BLaER1 treated with 17β-estradiol and CSF1 and Interleukin-3, amounts not matched to agents 10 nM and 100 nM (cell line): ENCODE data around the gene HCFC1.
A peak's percentile ranks its signal among the peaks of the same experiment; 100 is the strongest.

Experiments
- H3K27ac ChIP-seq, 11 experiments: shearing (Covaris generic); formaldehyde crosslinking; 2 replicates each; pipeline ENCODE4 v1.8.1; 2022
- H3K27me3 ChIP-seq, 11 experiments: shearing (Covaris generic); formaldehyde crosslinking; 2 replicates each; pipeline ENCODE4 v1.8.1; 2022
- H3K36me3 ChIP-seq, 11 experiments: shearing (Covaris generic); formaldehyde crosslinking; 2 replicates each; pipeline ENCODE4 v1.8.1; 2022
- H3K4me1 ChIP-seq, 10 experiments: shearing (Covaris generic); formaldehyde crosslinking; 2 replicates each; pipeline ENCODE4 v1.8.1; 2022
- H3K4me2 ChIP-seq, 11 experiments: shearing (Covaris generic); formaldehyde crosslinking; 2 replicates each; pipeline ENCODE4 v1.8.1; 2022
- H3K4me3 ChIP-seq, 10 experiments: shearing (Covaris generic); formaldehyde crosslinking; 2 replicates each; pipeline ENCODE4 v1.8.1; 2022
- H3K9ac ChIP-seq, 11 experiments: shearing (Covaris generic); formaldehyde crosslinking; 2 replicates each; pipeline ENCODE4 v1.8.1; 2022
- H3K9me3 ChIP-seq, 11 experiments: shearing (Covaris generic); formaldehyde crosslinking; replicated peaks in 1 of 11; 2 replicates each; pipeline ENCODE4 v1.8.1; 2022
- H4K20me1 ChIP-seq, 11 experiments: shearing (Covaris generic); formaldehyde crosslinking; 2 replicates each; pipeline ENCODE4 v1.8.1; 2022
- Cebpa-rat ChIP-seq, 11 experiments: shearing (Covaris generic); IDR thresholded peaks; 2 replicates each; pipeline ENCODE4 v1.8.1; 2022

HCFC1 gene

GRCh38 chrX:153956044-153956907 is 15.3 kb downstream of the HCFC1 start:
- H3K36me3 ChIP-seq, result peaks cover 86 to 100% (median 98%) of the 10 kb centered on the region in 11 experiments
- H3K9ac ChIP-seq, result no peak overlapping the region
- no peak overlapping the region for H3K4me2 ChIP-seq
- H3K4me1 ChIP-seq, result peaks cover 12 to 32% (median 27%) of the 10 kb centered on the region in 10 experiments
- no peak overlapping the region for H3K4me3 ChIP-seq
- no peak overlapping the region for H3K27ac ChIP-seq
- H4K20me1 ChIP-seq, result peaks cover 0 to 100% (median 100%) of the 10 kb centered on the region in 11 experiments; a peak in 20 of 22 replicates
- H3K27me3 ChIP-seq, result peaks cover 0 to 49% (median 19%) of the 10 kb centered on the region in 11 experiments; a peak in 15 of 22 replicates
- H3K9me3 ChIP-seq, result no peaks in the 10 kb centered on the region
- no peak for TF ChIP-seq Cebpa-rat (IDR thresholded peaks at IDR 0.05)

GRCh38 chrX:153955228-153955732 is 16.3 kb downstream of the HCFC1 start:
- TF ChIP-seq Cebpa-rat (IDR thresholded peaks at IDR 0.05), result no peak
- Histone ChIP-seq H3K27ac (no peak overlapping the region), H3K27me3 (peaks cover 0 to 48% (median 10%) of the 10 kb centered on the region in 11 experiments; a peak in 11 of 22 replicates), H3K9me3 (no peaks in the 10 kb centered on the region), H3K36me3 (peaks cover 86 to 100% (median 98%) of the 10 kb centered on the region in 11 experiments), H3K9ac (no peak overlapping the region), H3K4me1 (peaks cover 22 to 42% (median 37%) of the 10 kb centered on the region in 10 experiments), H3K4me2 (no peak overlapping the region), H3K4me3 (no peak overlapping the region), H4K20me1 (peaks cover 0 to 100% (median 100%) of the 10 kb centered on the region in 11 experiments; a peak in 20 of 22 replicates)

GRCh38 chrX:153954558-153955227 is 16.9 kb downstream of the HCFC1 start:
- Histone ChIP-seq H4K20me1 (peaks cover 0 to 100% (median 100%) of the 10 kb centered on the region in 11 experiments; a peak in 20 of 22 replicates), H3K27me3 (peaks cover 0 to 43% (median 7%) of the 10 kb centered on the region in 11 experiments; a peak in 11 of 22 replicates), H3K9ac (no peak overlapping the region), H3K4me1 (peaks cover 28 to 48% (median 43%) of the 10 kb centered on the region in 10 experiments), H3K27ac (no peak overlapping the region), H3K4me3 (no peak overlapping the region), H3K36me3 (peaks cover 86 to 100% (median 98%) of the 10 kb centered on the region in 11 experiments), H3K9me3 (no peaks in the 10 kb centered on the region), H3K4me2 (no peak overlapping the region)
- TF ChIP-seq Cebpa-rat (IDR thresholded peaks at IDR 0.05), result no peak

- no peaks in the 10 kb centered on the region for H3K9me3 ChIP-seq
- peaks cover 0 to 40% (median 5%) of the 10 kb centered on the region in 11 experiments; a peak in 10 of 22 replicates for H3K27me3 ChIP-seq
- H3K4me3 ChIP-seq, result no peak overlapping the region
- H3K4me1 ChIP-seq, result peaks cover 34 to 54% (median 48%) of the 10 kb centered on the region in 10 experiments
- peak overlapping the region in 2 of 11 experiments; percentile 6 to 34; a peak in 2 of 22 replicates for H3K9ac ChIP-seq
- no peak for TF ChIP-seq Cebpa-rat (IDR thresholded peaks at IDR 0.05)
- peaks cover 0 to 100% (median 97%) of the 10 kb centered on the region in 11 experiments; a peak in 20 of 22 replicates for H4K20me1 ChIP-seq
- peak overlapping the region in 8 of 11 experiments; percentile 8 to 43 (median 32); a peak in 10 of 22 replicates for H3K4me2 ChIP-seq
- H3K27ac ChIP-seq, result no peak overlapping the region
- H3K36me3 ChIP-seq, result peaks cover 80 to 98% (median 96%) of the 10 kb centered on the region in 11 experiments
These were observed 17.6 kb downstream of the HCFC1 start for GRCh38 chrX:153953892-153954557.

GRCh38 chrX:153953342-153953830 is 18.2 kb downstream of the HCFC1 start:
- Histone ChIP-seq H3K4me1 (peaks cover 40 to 60% (median 54%) of the 10 kb centered on the region in 10 experiments), H3K9me3 (no peaks in the 10 kb centered on the region), H3K4me2 (peak overlapping the region in 10 of 11 experiments; percentile 26 to 80 (median 38); a peak in 19 of 22 replicates), H3K4me3 (no peak overlapping the region), H3K27ac (peak overlapping the region in 4 of 11 experiments; percentile 13 to 64 (median 36); a peak in 6 of 22 replicates), H3K27me3 (peaks cover 0 to 38% (median 5%) of the 10 kb centered on the region in 11 experiments; a peak in 8 of 22 replicates), H3K36me3 (peaks cover 74 to 95% (median 90%) of the 10 kb centered on the region in 11 experiments), H3K9ac (peak overlapping the region in 7 of 11 experiments; percentile 16 to 44 (median 30); a peak in 9 of 22 replicates), H4K20me1 (peaks cover 0 to 100% (median 94%) of the 10 kb centered on the region in 11 experiments; a peak in 19 of 22 replicates)
- TF ChIP-seq Cebpa-rat (IDR thresholded peaks at IDR 0.05), result no peak

GRCh38 chrX:153952373-153953026 is 19.1 kb downstream of the HCFC1 start:
- Histone ChIP-seq H3K27me3 (peaks cover 0 to 42% (median 9%) of the 10 kb centered on the region in 11 experiments; a peak in 11 of 22 replicates), H3K9ac (peak overlapping the region in 8 of 11 experiments; percentile 16 to 44 (median 28); a peak in 10 of 22 replicates), H4K20me1 (peaks cover 0 to 100% (median 94%) of the 10 kb centered on the region in 11 experiments; a peak in 19 of 22 replicates), H3K36me3 (peaks cover 65 to 94% (median 87%) of the 10 kb centered on the region in 11 experiments), H3K4me3 (no peak overlapping the region), H3K4me1 (peaks cover 49 to 69% (median 63%) of the 10 kb centered on the region in 10 experiments), H3K27ac (peak overlapping the region in 6 of 11 experiments; percentile 13 to 64 (median 37); a peak in 10 of 22 replicates), H3K9me3 (no peaks in the 10 kb centered on the region), H3K4me2 (peak overlapping the region; percentile 8 to 87 (median 39); a peak in 17 of 22 replicates)
- TF ChIP-seq Cebpa-rat (IDR thresholded peaks at IDR 0.05), result no peak

DNA sequence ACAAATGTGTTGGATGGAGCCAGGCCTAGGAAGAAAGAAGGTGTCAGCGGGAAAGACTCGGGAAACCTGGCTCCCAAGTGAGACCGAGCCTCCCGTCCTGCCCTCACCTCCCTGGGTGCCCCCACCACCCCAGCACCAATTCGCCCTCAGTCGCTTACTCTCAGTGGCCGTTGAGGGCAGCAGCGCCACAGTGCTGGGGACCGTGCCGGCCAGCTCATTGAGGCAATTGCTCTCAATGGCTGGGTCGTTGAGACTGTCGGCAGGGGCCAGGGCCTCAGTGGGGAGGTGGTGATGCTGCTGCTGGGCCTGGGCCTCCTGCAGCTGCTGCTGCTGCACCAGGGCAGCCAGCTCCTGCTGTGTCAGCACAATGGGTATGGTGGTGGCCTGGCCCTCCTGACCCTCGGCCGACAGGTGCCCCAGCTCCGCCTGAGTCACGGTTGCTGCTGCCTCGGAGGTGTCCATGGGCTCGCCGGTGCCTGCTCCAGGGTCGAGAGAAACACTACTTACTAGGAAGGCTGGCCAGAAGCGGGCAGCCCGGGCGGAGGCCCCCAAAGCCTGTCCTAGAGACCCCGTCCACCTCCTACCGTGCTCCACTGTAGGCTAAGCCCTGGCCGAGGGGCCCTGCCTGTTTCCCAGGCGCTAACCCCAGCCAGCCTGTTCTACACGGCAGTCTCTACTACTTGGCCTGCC is 19.8 kb downstream of the HCFC1 start:
- H3K9ac ChIP-seq, result peak overlapping the region in 7 of 11 experiments; percentile 9 to 63 (median 30); a peak in 4 of 22 replicates
- peaks cover 0 to 44% (median 14%) of the 10 kb centered on the region in 11 experiments; a peak in 14 of 22 replicates for H3K27me3 ChIP-seq
- peaks cover 0 to 98% (median 92%) of the 10 kb centered on the region in 11 experiments; a peak in 19 of 22 replicates for H4K20me1 ChIP-seq
- H3K4me2 ChIP-seq, result peak overlapping the region in 9 of 11 experiments; percentile 37 to 87 (median 70); a peak in 11 of 22 replicates
- no peaks in the 10 kb centered on the region for H3K9me3 ChIP-seq
- H3K36me3 ChIP-seq, result peaks cover 58 to 87% (median 81%) of the 10 kb centered on the region in 11 experiments
- no peak for TF ChIP-seq Cebpa-rat (IDR thresholded peaks at IDR 0.05)
- H3K4me3 ChIP-seq, result no peak overlapping the region
- H3K4me1 ChIP-seq, result peaks cover 54 to 74% (median 68%) of the 10 kb centered on the region in 10 experiments
- H3K27ac ChIP-seq, result peak overlapping the region in 6 of 11 experiments; percentile 7 to 64 (median 37); a peak in 7 of 22 replicates
